Urinary bladder (tissue), 4 donors: ENCODE measurements around the gene PRICKLE2. TPM values are rescaled to one million over a fixed set of nuclear protein-coding genes. Genes with fewer than 3 reads are reported as not detected.
A peak's percentile ranks its signal among the peaks of the same experiment; 100 is the strongest.

Experiments
- DNase-seq: peaks from one replicate; pipeline ENCODE4 v3.0.0-alpha.2; 2015; ENCODE audit errors: extremely low spot score
- H3K27ac ChIP-seq: one replicate; pipeline ENCODE4 v1.5.1; 2013; ENCODE audit warnings: low read depth, mild to moderate bottlenecking, moderate library complexity
- H3K36me3 ChIP-seq: one replicate; pipeline ENCODE4 v1.6.1; 2013; ENCODE audit warnings: mild to moderate bottlenecking, moderate library complexity; ENCODE audit not compliant: insufficient read depth
- H3K4me1 ChIP-seq: one replicate; pipeline ENCODE4 v1.6.1; 2013; ENCODE audit warnings: mild to moderate bottlenecking, moderate library complexity; ENCODE audit not compliant: insufficient read depth
- H3K4me3 ChIP-seq: one replicate; pipeline ENCODE4 v1.5.1; 2013; ENCODE audit warnings: low read depth, low read length
- WGBS: extraction: QIAGEN DNeasy Blood & Tissue Kit; methylation state at CpG from one replicate; pipeline ENCODE4 v1.1.7; 2013; 5-methylcytosine and 5-hydroxymethylcytosine counted together
- polyA plus RNA-seq: library from polyadenylated mRNA; stranded (reverse); fragments of 200-250 nt; gene quantifications from one replicate; pipeline ENCODE4 v1.2.3, GENCODE V29; 2013
- total RNA-seq: library from RNA; depleted of rRNA; stranded (reverse); fragments of >200 nt; gene quantifications from one replicate; pipeline ENCODE4 v1.2.3, GENCODE V29; 2014
- donor health status: healthy with polysubstance abuse.
- donor health status: healthy.

PRICKLE2 gene
- total and polyA plus RNA-seq, 2 donors = 22.4 to 89.7 TPM

- Histone ChIP-seq H3K4me3 (no peak overlapping the region), H3K36me3 (no peaks in the 10 kb centered on the region), H3K27ac (no peak overlapping the region), H3K4me1 (no peaks in the 10 kb centered on the region)
- 90% methylated on average over 5 of the region's 5 CpGs for WGBS
- DNase-seq = no peak
These were observed 14.6 kb upstream of the PRICKLE2 start for GRCh38 chr3:64239841-64240240.

GRCh38 chr3:64238971-64239667, 13.9 kb upstream of the PRICKLE2 start:
- Histone ChIP-seq H3K4me3 (no peak overlapping the region), H3K27ac (no peak overlapping the region), H3K4me1 (no peaks in the 10 kb centered on the region), H3K36me3 (no peaks in the 10 kb centered on the region)
- no peak for DNase-seq
- WGBS = 14% methylated on average over 12 of the region's 12 CpGs

GRCh38 chr3:64237083-64237482, 11.8 kb upstream of the PRICKLE2 start:
- WGBS = 96% methylated on average over 7 of the region's 7 CpGs
- Histone ChIP-seq H3K4me1 (no peaks in the 10 kb centered on the region), H3K27ac (no peak overlapping the region), H3K36me3 (no peaks in the 10 kb centered on the region), H3K4me3 (no peak overlapping the region)
- no peak for DNase-seq

GRCh38 chr3:64235605-64236004, 10.3 kb upstream of the PRICKLE2 start:
- H3K4me3 ChIP-seq = no peak overlapping the region
- DNase-seq = no peak
- H3K4me1 ChIP-seq = no peaks in the 10 kb centered on the region
- H3K36me3 ChIP-seq = no peaks in the 10 kb centered on the region
- WGBS = 88% methylated on average over 3 of the region's 3 CpGs
- H3K27ac ChIP-seq = no peak overlapping the region

GRCh38 chr3:64234571-64234970, 9.3 kb upstream of the PRICKLE2 start:
- H3K36me3 ChIP-seq = no peaks in the 10 kb centered on the region
- 83% methylated on average over 5 of the region's 5 CpGs for WGBS

GRCh38 chr3:64232821-64233220, 7.6 kb upstream of the PRICKLE2 start:
- Histone ChIP-seq H3K27ac (no peak overlapping the region), H3K4me1 (no peaks in the 10 kb centered on the region), H3K4me3 (no peak overlapping the region), H3K36me3 (no peaks in the 10 kb centered on the region)
- no peak for DNase-seq
- WGBS = 58% methylated on average over 4 of the region's 4 CpGs

More at GRCh38 chr3:64234571-64234970, 9.3 kb upstream of the PRICKLE2 start:
- Histone ChIP-seq H3K4me3 (no peak overlapping the region), H3K4me1 (no peaks in the 10 kb centered on the region), H3K27ac (no peak overlapping the region)
- DNase-seq = no peak

- no peak for DNase-seq
- H3K4me1 ChIP-seq = peaks cover 2% of the 10 kb centered on the region
- H3K36me3 ChIP-seq = no peaks in the 10 kb centered on the region
- WGBS = 78% methylated on average over 1 of the region's 1 CpG
- no peak overlapping the region for H3K4me3 ChIP-seq
- H3K27ac ChIP-seq = no peak overlapping the region
These were observed 4.6 kb upstream of the PRICKLE2 start for GRCh38 chr3:64229903-64230302.

GRCh38 chr3:64228110-64228509, 2.8 kb upstream of the PRICKLE2 start:
- Histone ChIP-seq H3K36me3 (no peaks in the 10 kb centered on the region), H3K27ac (no peak overlapping the region), H3K4me1 (peaks cover 2% of the 10 kb centered on the region), H3K4me3 (no peak overlapping the region)
- no peak for DNase-seq
- WGBS = 100% methylated on average over 1 of the region's 1 CpG

GRCh38 chr3:64226730-64227129, 1.5 kb upstream of the PRICKLE2 start:
- no peak overlapping the region for H3K4me3 ChIP-seq
- H3K27ac ChIP-seq = no peak overlapping the region
- H3K36me3 ChIP-seq = no peaks in the 10 kb centered on the region
- 64% methylated on average over 3 of the region's 3 CpGs for WGBS
- H3K4me1 ChIP-seq = peaks cover 2% of the 10 kb centered on the region
- no peak for DNase-seq

- 54% methylated on average over 7 of the region's 7 CpGs for WGBS
- no peaks in the 10 kb centered on the region for H3K36me3 ChIP-seq
These were observed 631 bp upstream of the PRICKLE2 start for GRCh38 chr3:64225695-64226499.

GRCh38 chr3:64223791-64224745, 1.2 kb downstream of the PRICKLE2 start:
- Histone ChIP-seq H3K36me3 (no peaks in the 10 kb centered on the region), H3K4me3 (peak overlapping the region; percentile 19), H3K27ac (no peak overlapping the region), H3K4me1 (peaks cover 3% of the 10 kb centered on the region)
- 57% methylated on average over 9 of the region's 9 CpGs for WGBS
- no peak for DNase-seq

More at GRCh38 chr3:64225695-64226499, 631 bp upstream of the PRICKLE2 start:
- peak overlapping the region; percentile 51 for H3K27ac ChIP-seq
- peaks cover 3% of the 10 kb centered on the region for H3K4me1 ChIP-seq
- peak overlapping the region; percentile 19 for H3K4me3 ChIP-seq
- no peak for DNase-seq

- Histone ChIP-seq H3K36me3 (no peaks in the 10 kb centered on the region), H3K4me1 (peaks cover 3% of the 10 kb centered on the region), H3K27ac (no peak overlapping the region), H3K4me3 (no peak overlapping the region)
- 69% methylated on average over 3 of the region's 3 CpGs for WGBS
- no peak for DNase-seq
These were observed 2.7 kb downstream of the PRICKLE2 start for GRCh38 chr3:64222501-64223111.
